Measurements from ENCODE around the gene SPART.

- TF ChIP-seq, protein P1, sequence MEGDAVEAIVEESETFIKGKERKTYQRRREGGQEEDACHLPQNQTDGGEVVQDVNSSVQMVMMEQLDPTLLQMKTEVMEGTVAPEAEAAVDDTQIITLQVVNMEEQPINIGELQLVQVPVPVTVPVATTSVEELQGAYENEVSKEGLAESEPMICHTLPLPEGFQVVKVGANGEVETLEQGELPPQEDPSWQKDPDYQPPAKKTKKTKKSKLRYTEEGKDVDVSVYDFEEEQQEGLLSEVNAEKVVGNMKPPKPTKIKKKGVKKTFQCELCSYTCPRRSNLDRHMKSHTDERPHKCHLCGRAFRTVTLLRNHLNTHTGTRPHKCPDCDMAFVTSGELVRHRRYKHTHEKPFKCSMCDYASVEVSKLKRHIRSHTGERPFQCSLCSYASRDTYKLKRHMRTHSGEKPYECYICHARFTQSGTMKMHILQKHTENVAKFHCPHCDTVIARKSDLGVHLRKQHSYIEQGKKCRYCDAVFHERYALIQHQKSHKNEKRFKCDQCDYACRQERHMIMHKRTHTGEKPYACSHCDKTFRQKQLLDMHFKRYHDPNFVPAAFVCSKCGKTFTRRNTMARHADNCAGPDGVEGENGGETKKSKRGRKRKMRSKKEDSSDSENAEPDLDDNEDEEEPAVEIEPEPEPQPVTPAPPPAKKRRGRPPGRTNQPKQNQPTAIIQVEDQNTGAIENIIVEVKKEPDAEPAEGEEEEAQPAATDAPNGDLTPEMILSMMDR (IDR thresholded peaks at IDR 0.05 in 8 of 11, conservative IDR thresholded peaks at IDR 0.05 in 3 of 11) = no peak
- no peak for TF ChIP-seq POLR2A (IDR thresholded peaks at IDR 0.05)
Measured at GRCh38 chr13:36371185-36371584, 25.0 kb upstream of the SPART start.
